ENCODE results near the gene KCP. TPM values are rescaled to one million over a fixed set of nuclear protein-coding genes. Genes with fewer than 3 reads are reported as not detected.
A peak's percentile ranks its signal among the peaks of the same experiment; 100 is the strongest.

The KCP gene
- total RNA-seq, 5 donors from 2014 or later (not counting 1 experiment from before 2014, with no cell fraction given) = 0.20 to 0.92 (median 0.53) TPM

- H3K4me3 ChIP-seq (ENCODE audit: control insufficient read depth in 1 of 2, extremely low read depth in 1 of 2, low read length in 1 of 2) = no peak overlapping the region
- DNase-seq = no peak
- CTCF ChIA-PET = no interaction called here
- no peaks in the 10 kb centered on the region for H3K36me3 ChIP-seq (ENCODE audit: control insufficient read depth in 2 of 2, extremely low read depth in 1 of 2, insufficient read depth in 1 of 2, low read length in 1 of 2)
- Mint-ChIP-seq H3K4me1 (peaks cover 0 to 4% (median under 1%) of the 10 kb centered on the region in 3 donors), H3K27ac (no peak overlapping the region), H3K36me3 (no peaks in the 10 kb centered on the region), H3K9me3 (no peaks in the 10 kb centered on the region), H3K27me3 (peaks cover 46 to 64% of the 10 kb centered on the region in 2 donors), H3K4me3 (no peak overlapping the region)
- H3K27me3 ChIP-seq (replicated peaks in 1 of 2; ENCODE audit: control insufficient read depth in 2 of 2, extremely low read depth in 1 of 2, insufficient read depth in 2 of 2, low read length in 1 of 2) = peaks cover 4 to 68% of the 10 kb centered on the region in 2 experiments
- POLR2A ChIA-PET = interaction anchor here in 1 of 2 donors (0.7 to 1.1 kb wide), 2 partner anchors 528 to 541 kb away, joined by 3 to 6 read pairs; no protein-coding TSS in a partner anchor
- peaks cover 0 to 8% of the 10 kb centered on the region in 2 experiments for H3K4me1 ChIP-seq (ENCODE audit: control insufficient read depth in 1 of 2, extremely low read depth in 1 of 2, insufficient read depth in 2 of 2, low read length in 2 of 2)
- WGBS (ENCODE audit: insufficient coverage) = 60% methylated on average over 1 of the region's 6 CpGs
- no peak for ATAC-seq (replicated peaks in 1 of 4)
- no peaks in the 10 kb centered on the region for H3K9me3 ChIP-seq
- H3K27ac ChIP-seq (ENCODE audit: low read length) = no peak overlapping the region
Measured at GRCh38 chr7:128908750-128909624, 1.5 kb downstream of the KCP start.

- DNase-seq = no peak
- POLR2A ChIA-PET = no interaction called here
Measured at GRCh38 chr7:128906766-128907559, 3.5 kb downstream of the KCP start.

GRCh38 chr7:128906001-128906765 is 4.3 kb downstream of the KCP start:
- peaks cover 4 to 63% of the 10 kb centered on the region in 2 experiments for H3K27me3 ChIP-seq (replicated peaks in 1 of 2; ENCODE audit: control insufficient read depth in 2 of 2, extremely low read depth in 1 of 2, insufficient read depth in 2 of 2, low read length in 1 of 2)
- H3K36me3 ChIP-seq (ENCODE audit: control insufficient read depth in 2 of 2, extremely low read depth in 1 of 2, insufficient read depth in 1 of 2, low read length in 1 of 2) = no peaks in the 10 kb centered on the region
- ChIA-PET POLR2A (no interaction called here), CTCF (no interaction called here)
- DNase-seq (no peak), ATAC-seq (replicated peaks in 1 of 4) (no peak)
- Mint-ChIP-seq H3K4me1 (peaks cover 0 to 4% (median 0%) of the 10 kb centered on the region in 3 donors), H3K9me3 (no peaks in the 10 kb centered on the region), H3K27ac (no peak overlapping the region), H3K27me3 (peaks cover 36 to 55% of the 10 kb centered on the region in 2 donors), H3K4me3 (no peak overlapping the region), H3K36me3 (no peaks in the 10 kb centered on the region)
- no peaks in the 10 kb centered on the region for H3K9me3 ChIP-seq
- no peak overlapping the region for H3K4me3 ChIP-seq (ENCODE audit: control insufficient read depth in 1 of 2, extremely low read depth in 1 of 2, low read length in 1 of 2)
- H3K4me1 ChIP-seq (ENCODE audit: control insufficient read depth in 1 of 2, extremely low read depth in 1 of 2, insufficient read depth in 2 of 2, low read length in 2 of 2) = peaks cover 0 to 8% of the 10 kb centered on the region in 2 experiments
- WGBS (ENCODE audit: insufficient coverage) = 87% methylated on average over 2 of the region's 5 CpGs
- no peak overlapping the region for H3K27ac ChIP-seq (ENCODE audit: low read length)

More at GRCh38 chr7:128906766-128907559, 3.5 kb downstream of the KCP start:
- H3K36me3 Mint-ChIP-seq = no peaks in the 10 kb centered on the region
- Histone ChIP-seq H3K9me3 (no peaks in the 10 kb centered on the region), H3K27me3 (replicated peaks in 1 of 2; ENCODE audit: control insufficient read depth in 2 of 2, extremely low read depth in 1 of 2, insufficient read depth in 2 of 2, low read length in 1 of 2) (peaks cover 4 to 71% of the 10 kb centered on the region in 2 experiments), H3K4me3 (ENCODE audit: control insufficient read depth in 1 of 2, extremely low read depth in 1 of 2, low read length in 1 of 2) (no peak overlapping the region), H3K27ac (ENCODE audit: low read length) (no peak overlapping the region), H3K4me1 (ENCODE audit: control insufficient read depth in 1 of 2, extremely low read depth in 1 of 2, insufficient read depth in 2 of 2, low read length in 2 of 2) (peaks cover 0 to 8% of the 10 kb centered on the region in 2 experiments), H3K36me3 (ENCODE audit: control insufficient read depth in 2 of 2, extremely low read depth in 1 of 2, insufficient read depth in 1 of 2, low read length in 1 of 2) (no peaks in the 10 kb centered on the region)
- H3K27ac Mint-ChIP-seq = no peak overlapping the region
- peaks cover 43 to 63% of the 10 kb centered on the region in 2 donors for H3K27me3 Mint-ChIP-seq
- no peaks in the 10 kb centered on the region for H3K9me3 Mint-ChIP-seq
- ATAC-seq (replicated peaks in 1 of 4) = no peak
- WGBS (ENCODE audit: insufficient coverage) = 79% methylated on average over 9 of the region's 19 CpGs
- CTCF ChIA-PET = no interaction called here
- H3K4me1 Mint-ChIP-seq = peaks cover 0 to 4% (median 0%) of the 10 kb centered on the region in 3 donors
- H3K4me3 Mint-ChIP-seq = no peak overlapping the region

DNA sequence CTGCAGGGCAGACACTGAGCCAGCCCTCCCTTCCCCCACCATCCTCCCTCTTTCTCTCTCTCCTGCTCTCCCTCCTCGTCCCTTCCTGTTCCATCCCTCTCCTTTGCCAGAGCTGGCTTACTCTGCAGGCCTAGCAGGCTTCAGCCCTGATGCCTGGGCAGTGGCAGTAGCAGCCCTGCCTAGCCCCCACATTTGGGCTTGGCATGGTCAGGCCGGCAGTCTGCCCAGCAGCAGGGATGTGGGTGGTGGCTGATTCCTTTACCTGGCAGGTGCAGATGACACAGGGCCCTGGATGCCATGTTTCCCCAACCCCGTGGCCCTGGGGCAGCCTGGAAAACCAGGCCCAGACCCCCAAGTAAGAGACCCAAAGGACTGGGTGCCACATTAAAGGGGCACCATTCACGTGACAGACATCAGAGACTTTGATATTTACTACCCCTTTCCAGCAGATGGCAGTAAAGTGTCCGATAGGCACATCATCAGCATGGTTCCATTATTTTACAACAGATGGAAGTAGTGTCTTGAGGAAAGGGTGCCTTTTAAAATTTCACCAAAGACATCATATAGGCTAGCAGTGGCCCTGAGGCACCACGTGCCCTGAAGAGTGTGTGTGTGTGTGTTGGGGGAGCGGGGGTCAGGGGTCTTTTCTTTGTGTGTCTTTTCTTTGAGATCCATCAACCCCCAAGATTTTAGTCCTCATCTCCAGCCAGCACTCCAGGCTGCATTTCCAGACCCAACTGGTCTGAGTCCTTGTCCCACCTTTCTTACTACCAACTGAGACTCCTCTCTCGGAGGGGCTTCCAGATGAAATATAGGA is 5.9 kb downstream of the KCP start:
- Mint-ChIP-seq H3K4me3 (no peak overlapping the region), H3K4me1 (peaks cover 0 to 4% (median 0%) of the 10 kb centered on the region in 3 donors), H3K27me3 (peaks cover 31 to 43% of the 10 kb centered on the region in 2 donors), H3K9me3 (no peaks in the 10 kb centered on the region), H3K36me3 (no peaks in the 10 kb centered on the region), H3K27ac (no peak overlapping the region)
- ATAC-seq (replicated peaks in 1 of 4) = peak; percentile 74 to 89 (median 76)
- Histone ChIP-seq H3K27me3 (replicated peaks in 1 of 2; ENCODE audit: control insufficient read depth in 2 of 2, extremely low read depth in 1 of 2, insufficient read depth in 2 of 2, low read length in 1 of 2) (peaks cover 2 to 50% of the 10 kb centered on the region in 2 experiments), H3K36me3 (ENCODE audit: control insufficient read depth in 2 of 2, extremely low read depth in 1 of 2, insufficient read depth in 1 of 2, low read length in 1 of 2) (no peaks in the 10 kb centered on the region), H3K4me1 (ENCODE audit: control insufficient read depth in 1 of 2, extremely low read depth in 1 of 2, insufficient read depth in 2 of 2, low read length in 2 of 2) (peaks cover 0 to 8% of the 10 kb centered on the region in 2 experiments), H3K9me3 (no peaks in the 10 kb centered on the region), H3K4me3 (ENCODE audit: control insufficient read depth in 1 of 2, extremely low read depth in 1 of 2, low read length in 1 of 2) (no peak overlapping the region), H3K27ac (ENCODE audit: low read length) (no peak overlapping the region)
- POLR2A ChIA-PET = interaction anchor here in 1 of 2 donors (0.5 kb wide), 1 partner anchor 39 kb away, joined by 7 read pairs; no protein-coding TSS in a partner anchor
- peak in 10 of 35 experiments; percentile 16 to 78 (median 25) for DNase-seq
- CTCF ChIA-PET = interaction anchor here (0.9 to 1.2 kb wide), 2 partner anchors 187 kb away, joined by 3 to 4 read pairs; no protein-coding TSS in a partner anchor
- WGBS (ENCODE audit: insufficient coverage) = 27% methylated on average over 2 of the region's 8 CpGs

DNA sequence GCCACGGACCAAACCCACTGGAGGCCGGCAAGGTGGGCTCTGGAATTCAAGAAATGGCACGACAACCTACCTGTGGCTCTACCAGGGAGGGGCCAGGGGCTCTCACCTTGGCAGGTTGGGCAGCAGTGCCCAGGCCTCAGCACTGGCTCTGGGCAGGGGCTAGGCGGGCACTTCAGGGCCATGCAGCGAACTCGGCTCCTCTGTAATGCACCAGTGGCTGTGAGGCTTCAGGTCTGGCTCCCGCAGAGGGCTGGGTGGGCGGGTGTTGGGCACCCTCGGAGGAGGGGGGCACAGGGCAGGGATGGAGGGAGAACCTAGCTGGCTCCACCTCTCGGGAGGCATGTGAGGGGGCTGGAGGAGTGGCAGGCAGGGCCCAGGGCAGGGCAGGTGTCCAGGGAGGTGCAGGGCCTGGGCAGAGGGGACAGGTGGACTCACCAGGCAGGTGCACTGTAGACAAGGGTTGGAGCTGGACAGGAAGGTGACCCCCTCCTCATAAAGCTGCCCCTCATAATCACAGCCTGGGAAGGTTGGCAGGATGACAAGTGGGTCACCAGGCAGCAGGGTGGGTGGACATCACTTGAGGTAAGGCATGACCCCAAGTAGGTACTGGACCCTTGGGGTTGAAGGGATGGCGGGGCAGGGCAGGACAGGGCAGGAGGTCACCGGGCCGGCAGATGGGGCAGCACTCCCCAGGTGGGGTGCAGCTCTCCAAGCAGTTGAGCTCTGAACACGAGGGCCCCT is 6.7 kb downstream of the KCP start:
- WGBS (ENCODE audit: insufficient coverage) = 75% methylated on average over 11 of the region's 14 CpGs
- H3K27me3 Mint-ChIP-seq = peaks cover 24 to 35% of the 10 kb centered on the region in 2 donors
- POLR2A ChIA-PET = interaction anchor here in 1 of 2 donors (0.5 kb wide), 1 partner anchor 32 kb away, joined by 3 read pairs; no protein-coding TSS in a partner anchor

More for the DNA sequence above, 6.7 kb downstream of the KCP start:
- no peak overlapping the region for H3K4me3 Mint-ChIP-seq
- ATAC-seq (replicated peaks in 1 of 4) = no peak
- Histone ChIP-seq H3K27me3 (replicated peaks in 1 of 2; ENCODE audit: control insufficient read depth in 2 of 2, extremely low read depth in 1 of 2, insufficient read depth in 2 of 2, low read length in 1 of 2) (peaks cover 0 to 42% of the 10 kb centered on the region in 2 experiments), H3K36me3 (ENCODE audit: control insufficient read depth in 2 of 2, extremely low read depth in 1 of 2, insufficient read depth in 1 of 2, low read length in 1 of 2) (no peaks in the 10 kb centered on the region), H3K27ac (ENCODE audit: low read length) (no peak overlapping the region), H3K4me1 (ENCODE audit: control insufficient read depth in 1 of 2, extremely low read depth in 1 of 2, insufficient read depth in 2 of 2, low read length in 2 of 2) (peaks cover 0 to 8% of the 10 kb centered on the region in 2 experiments), H3K9me3 (no peaks in the 10 kb centered on the region), H3K4me3 (ENCODE audit: control insufficient read depth in 1 of 2, extremely low read depth in 1 of 2, low read length in 1 of 2) (no peak overlapping the region)
- no peak overlapping the region for H3K27ac Mint-ChIP-seq
- DNase-seq = no peak
- no peaks in the 10 kb centered on the region for H3K36me3 Mint-ChIP-seq
- H3K4me1 Mint-ChIP-seq = peaks cover 0 to 4% (median 0%) of the 10 kb centered on the region in 3 donors
- H3K9me3 Mint-ChIP-seq = no peaks in the 10 kb centered on the region
- CTCF ChIA-PET = interaction anchor here (0.6 to 1.2 kb wide), 3 partner anchors 94 to 188 kb away, joined by 3 to 4 read pairs (median 3); no protein-coding TSS in a partner anchor
